Stimulated activated naive CD8-positive, alpha-beta T cell treated with anti-CD3 and anti-CD28 coated beads, Interleukin-15, Interleukin-2, amounts not matched to agents 100 U/mL and 50 U/mL, for 24 hours (primary cell): Measurements from ENCODE around the gene ZCCHC18.
A peak's percentile ranks its signal among the peaks of the same experiment; 100 is the strongest.

ENCODE experiments used
- ATAC-seq: fragments of 150-1000 bp; cut with Tn5 transposase; one replicate; pipeline ENCODE4 v1.10.0; 2021
- DNase-seq: peaks from one replicate; pipeline ENCODE4 v3.0.0; 2021

The ZCCHC18 gene

GRCh38 chrX:104134583-104135261 lies 22.4 kb downstream of the ZCCHC18 start:
- ATAC-seq (peak; percentile 43), DNase-seq (no peak)

- ATAC-seq (no peak), DNase-seq (no peak)
Measured at GRCh38 chrX:104135677-104136076, 23.4 kb downstream of the ZCCHC18 start.

- ATAC-seq = peak; percentile 65
- peak; percentile 53 for DNase-seq
Measured at GRCh38 chrX:104136241-104137019, 24.1 kb downstream of the ZCCHC18 start.

GRCh38 chrX:104137496-104137895 lies 25.2 kb downstream of the ZCCHC18 start:
- ATAC-seq = no peak
- DNase-seq = no peak

GRCh38 chrX:104141087-104141760 lies 28.9 kb downstream of the ZCCHC18 start:
- ATAC-seq (no peak), DNase-seq (no peak)

DNA sequence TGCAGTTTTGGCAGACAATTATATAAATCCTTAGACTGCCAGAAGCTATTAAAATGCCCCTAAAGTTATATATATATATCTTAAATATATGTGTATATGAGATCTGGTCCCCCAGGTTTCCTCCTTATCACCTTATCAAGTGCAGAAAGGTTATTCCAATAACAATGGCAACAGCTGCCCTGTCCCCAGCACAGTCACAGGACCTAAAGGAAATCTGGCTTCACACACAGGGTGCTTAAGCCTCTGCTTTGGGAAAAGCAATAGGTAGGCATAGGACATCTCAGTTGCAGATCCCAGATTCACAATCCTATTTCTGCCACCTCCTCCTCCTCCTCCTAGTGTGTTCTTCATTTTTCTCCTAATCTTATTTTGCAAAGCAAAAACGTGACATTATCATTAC lies 38.7 kb downstream of the ZCCHC18 start:
- ATAC-seq (no peak), DNase-seq (no peak)

DNA sequence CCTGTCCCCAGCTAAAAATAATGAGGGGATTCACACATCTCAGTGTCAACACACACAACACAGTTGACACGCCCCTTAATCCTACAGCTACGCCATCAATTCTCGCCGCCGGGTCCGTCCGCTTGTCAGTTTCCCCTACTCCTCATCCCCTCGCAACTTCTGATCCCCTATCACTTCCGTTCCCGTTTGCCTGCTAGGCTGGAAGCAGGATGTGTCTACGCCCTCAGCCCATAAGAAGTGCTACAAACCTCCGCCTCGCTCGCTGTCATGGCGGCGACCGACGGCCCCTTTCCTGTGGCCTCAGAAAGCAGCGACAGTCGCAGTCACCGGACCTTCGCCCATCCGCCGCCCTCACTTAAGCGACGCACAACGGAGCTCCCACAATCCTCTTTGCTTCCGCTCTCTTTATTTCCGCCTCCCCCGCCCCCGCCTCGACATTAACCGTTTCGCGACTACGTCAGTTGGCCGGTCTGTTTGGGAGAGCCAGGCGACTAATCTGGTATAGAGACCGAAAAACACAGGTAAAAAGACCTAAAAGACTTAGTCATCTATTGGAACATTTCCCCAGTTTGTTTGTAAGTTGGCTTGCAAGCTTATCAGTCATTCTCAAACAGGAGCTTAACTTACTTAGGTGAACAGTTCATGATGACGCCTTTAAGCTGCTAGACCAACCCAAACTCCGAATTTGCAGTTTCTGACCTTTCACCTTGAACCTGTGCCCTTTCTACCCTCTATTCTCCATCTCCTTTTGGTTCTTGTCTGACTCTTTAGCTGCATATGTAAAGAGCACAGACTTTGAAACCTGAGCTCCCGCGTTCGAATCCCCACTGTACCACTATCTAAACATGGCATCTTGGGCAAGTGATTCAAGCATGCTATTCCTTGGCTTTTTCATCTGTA lies 44.6 kb downstream of the ZCCHC18 start, which contains the start of gene SLC25A53:
SLC25A53 (minus strand) TSS at position 380 of the 900 bp plus-strand sequence. CDS start 51,752 bp downstream, outside the sequence.
- peak; percentile 76 for DNase-seq
- ATAC-seq = peak; percentile 94
